ENCODE data around the gene HK1.

The HK1 gene

DNA sequence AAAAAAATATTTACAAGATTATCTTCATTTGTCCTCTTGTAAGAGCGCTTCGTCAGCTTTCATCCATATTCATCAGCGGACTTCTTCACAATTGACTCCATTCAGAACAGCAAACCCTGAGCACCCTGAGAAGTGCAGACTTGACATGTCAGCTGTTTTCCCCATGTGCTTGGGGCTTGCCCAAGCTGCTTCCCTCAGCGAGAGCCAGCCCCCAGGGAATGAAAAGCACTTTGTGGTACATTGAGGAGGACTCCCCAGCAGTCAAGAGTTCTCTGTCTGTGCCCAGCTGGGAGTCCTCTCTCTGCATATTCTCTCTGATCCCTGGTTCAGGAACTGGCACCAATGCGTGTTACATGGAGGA is 35.5 kb upstream of the HK1 start:
- DNase-seq (ENCODE audit: low spot score), result no peak
- no CpG with 5 or more reads among the region's 5 CpGs for WGBS, 2 donors (ENCODE audit: extremely low coverage in 2 of 2, insufficient read length in 2 of 2, insufficient replicate concordance in 1 of 2)

DNA sequence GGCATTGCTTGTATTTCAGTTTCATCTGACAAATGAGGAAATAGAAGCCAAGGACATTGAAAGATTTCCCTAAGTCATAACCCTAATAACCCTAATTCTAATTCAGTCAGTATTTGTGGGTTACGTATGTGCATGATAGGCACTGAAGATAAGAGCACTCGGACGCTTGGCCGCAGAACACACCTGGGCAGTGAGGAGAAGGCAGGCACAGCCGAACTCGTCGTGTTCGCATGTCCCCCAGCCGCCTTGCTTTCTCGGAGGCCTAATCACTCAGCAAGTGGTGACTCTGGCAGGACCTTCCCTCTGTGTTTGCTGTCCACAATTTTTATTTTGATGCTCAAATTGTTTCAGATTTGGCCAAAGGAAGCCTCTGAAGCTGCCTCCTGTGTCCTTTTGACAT is 34.5 kb upstream of the HK1 start:
- H3K4ac ChIP-seq (ENCODE audit: low read length), result no peak overlapping the region
- H2BK12ac ChIP-seq (ENCODE audit: low read length), result no peak overlapping the region
- peaks cover 0 to 19% (median 0%) of the 10 kb centered on the region in 3 experiments for H3K27me3 ChIP-seq (ENCODE audit: control insufficient read depth in 3 of 3, insufficient read depth in 3 of 3, low read depth in 1 of 3, low read length in 3 of 3)
- WGBS, 2 donors (ENCODE audit: extremely low coverage in 2 of 2, insufficient read length in 2 of 2, insufficient replicate concordance in 1 of 2), result no CpG with 5 or more reads among the region's 10 CpGs
- no peaks in the 10 kb centered on the region for H3K9me3 ChIP-seq (replicated peaks in 1 of 2; ENCODE audit: control insufficient read depth in 2 of 2, insufficient read depth in 1 of 2, low read depth in 1 of 2, low read length in 2 of 2)
- no peak overlapping the region for H3K4me2 ChIP-seq (ENCODE audit: insufficient read depth, low read length, poor library complexity, severe bottlenecking)
- no peak overlapping the region for H3K23ac ChIP-seq (ENCODE audit: low read depth, low read length, poor library complexity)
- no peaks in the 10 kb centered on the region for H3K36me3 ChIP-seq (replicated peaks in 1 of 2; ENCODE audit: control insufficient read depth in 2 of 2, insufficient read depth in 2 of 2, low read length in 2 of 2)
- H3K9ac ChIP-seq (ENCODE audit: low read depth, low read length, poor library complexity), result no peak overlapping the region
- no peak overlapping the region for H3K14ac ChIP-seq (ENCODE audit: low read length)
- no peak overlapping the region for H2BK5ac ChIP-seq (ENCODE audit: low read length)
- no peak overlapping the region for H2BK120ac ChIP-seq (ENCODE audit: low read depth, low read length)
- H3K4me3 ChIP-seq (ENCODE audit: low read length in 2 of 2), result no peak overlapping the region
- no peak overlapping the region for H2AFZ ChIP-seq (ENCODE audit: low read length)
- peaks cover 4% of the 10 kb centered on the region in 2 donors for H3K4me1 ChIP-seq (ENCODE audit: control insufficient read depth in 2 of 2, insufficient read depth in 1 of 2, low read depth in 1 of 2, low read length in 2 of 2)
- no peaks in the 10 kb centered on the region for H3K79me1 ChIP-seq (ENCODE audit: low read depth, low read length)
- H2AK5ac ChIP-seq (ENCODE audit: low read depth, low read length), result no peak overlapping the region
- H4K91ac ChIP-seq (ENCODE audit: low read depth, low read length, poor library complexity), result no peak overlapping the region
- no peak overlapping the region for H3K27ac ChIP-seq (replicated peaks; ENCODE audit: low read length)
- H4K8ac ChIP-seq (ENCODE audit: low read depth, low read length), result no peak overlapping the region
- no peak overlapping the region for H3K18ac ChIP-seq (ENCODE audit: low read length)
- DNase-seq (ENCODE audit: low spot score), result no peak
- no peak overlapping the region for H2BK15ac ChIP-seq (ENCODE audit: low read length)

More for the DNA sequence above, 35.5 kb upstream of the HK1 start:
- Histone ChIP-seq H2BK120ac (ENCODE audit: low read depth, low read length) (peak overlapping the region; percentile 64), H3K36me3 (replicated peaks in 1 of 2; ENCODE audit: control insufficient read depth in 2 of 2, insufficient read depth in 2 of 2, low read length in 2 of 2) (no peaks in the 10 kb centered on the region), H3K27me3 (ENCODE audit: control insufficient read depth in 3 of 3, insufficient read depth in 3 of 3, low read depth in 1 of 3, low read length in 3 of 3) (peaks cover 0 to 19% (median 0%) of the 10 kb centered on the region in 3 experiments), H3K9ac (ENCODE audit: low read depth, low read length, poor library complexity) (no peak overlapping the region), H2AFZ (ENCODE audit: low read length) (no peak overlapping the region), H3K14ac (ENCODE audit: low read length) (no peak overlapping the region), H2BK12ac (ENCODE audit: low read length) (no peak overlapping the region), H3K23ac (ENCODE audit: low read depth, low read length, poor library complexity) (no peak overlapping the region), H3K4me2 (ENCODE audit: insufficient read depth, low read length, poor library complexity, severe bottlenecking) (no peak overlapping the region), H3K9me3 (replicated peaks in 1 of 2; ENCODE audit: control insufficient read depth in 2 of 2, insufficient read depth in 1 of 2, low read depth in 1 of 2, low read length in 2 of 2) (no peaks in the 10 kb centered on the region), H2BK5ac (ENCODE audit: low read length) (no peak overlapping the region), H4K91ac (ENCODE audit: low read depth, low read length, poor library complexity) (no peak overlapping the region), H4K8ac (ENCODE audit: low read depth, low read length) (no peak overlapping the region), H3K4ac (ENCODE audit: low read length) (no peak overlapping the region), H3K79me1 (ENCODE audit: low read depth, low read length) (no peaks in the 10 kb centered on the region), H3K4me3 (ENCODE audit: low read length in 2 of 2) (no peak overlapping the region), H2BK15ac (ENCODE audit: low read length) (peak overlapping the region; percentile 5), H3K4me1 (ENCODE audit: control insufficient read depth in 2 of 2, insufficient read depth in 1 of 2, low read depth in 1 of 2, low read length in 2 of 2) (peaks cover 4% of the 10 kb centered on the region in 2 donors), H3K18ac (ENCODE audit: low read length) (peak overlapping the region; percentile 53), H2AK5ac (ENCODE audit: low read depth, low read length) (no peak overlapping the region), H3K27ac (replicated peaks; ENCODE audit: low read length) (no peak overlapping the region)

DNA sequence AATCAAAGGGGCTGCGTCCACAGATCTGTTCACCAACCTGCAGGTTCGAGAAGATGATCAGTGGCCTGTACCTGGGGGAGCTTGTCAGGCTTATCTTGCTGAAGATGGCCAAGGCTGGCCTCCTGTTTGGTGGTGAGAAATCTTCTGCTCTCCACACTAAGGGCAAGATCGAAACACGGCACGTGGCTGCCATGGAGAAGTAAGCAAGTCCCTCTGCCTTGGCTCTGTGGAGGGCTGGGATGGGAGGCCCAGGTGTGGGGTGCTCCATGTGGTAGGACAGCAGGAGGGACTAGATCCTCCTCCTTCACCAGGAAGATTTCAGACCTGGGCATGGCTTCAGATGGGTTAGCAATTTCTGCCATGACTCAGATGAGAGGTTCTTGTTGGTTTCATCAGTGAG is 32.3 kb upstream of the HK1 start:
- DNase-seq (ENCODE audit: low spot score), result no peak
- Histone ChIP-seq H3K79me1 (ENCODE audit: low read depth, low read length) (no peaks in the 10 kb centered on the region), H4K8ac (ENCODE audit: low read depth, low read length) (no peak overlapping the region), H3K4ac (ENCODE audit: low read length) (no peak overlapping the region), H3K14ac (ENCODE audit: low read length) (no peak overlapping the region), H3K36me3 (replicated peaks in 1 of 2; ENCODE audit: control insufficient read depth in 2 of 2, insufficient read depth in 2 of 2, low read length in 2 of 2) (no peaks in the 10 kb centered on the region), H3K9me3 (replicated peaks in 1 of 2; ENCODE audit: control insufficient read depth in 2 of 2, insufficient read depth in 1 of 2, low read depth in 1 of 2, low read length in 2 of 2) (no peaks in the 10 kb centered on the region), H2AFZ (ENCODE audit: low read length) (no peak overlapping the region), H3K27me3 (ENCODE audit: control insufficient read depth in 3 of 3, insufficient read depth in 3 of 3, low read depth in 1 of 3, low read length in 3 of 3) (peaks cover 0 to 20% (median 0%) of the 10 kb centered on the region in 3 experiments), H3K9ac (ENCODE audit: low read depth, low read length, poor library complexity) (no peak overlapping the region), H3K27ac (replicated peaks; ENCODE audit: low read length) (no peak overlapping the region), H3K23ac (ENCODE audit: low read depth, low read length, poor library complexity) (no peak overlapping the region), H3K18ac (ENCODE audit: low read length) (no peak overlapping the region), H3K4me3 (ENCODE audit: low read length in 2 of 2) (no peak overlapping the region), H2BK12ac (ENCODE audit: low read length) (no peak overlapping the region), H2BK5ac (ENCODE audit: low read length) (no peak overlapping the region), H3K4me1 (ENCODE audit: control insufficient read depth in 2 of 2, insufficient read depth in 1 of 2, low read depth in 1 of 2, low read length in 2 of 2) (peaks cover 4% of the 10 kb centered on the region in 2 donors), H2BK120ac (ENCODE audit: low read depth, low read length) (no peak overlapping the region), H2BK15ac (ENCODE audit: low read length) (no peak overlapping the region), H4K91ac (ENCODE audit: low read depth, low read length, poor library complexity) (no peak overlapping the region), H2AK5ac (ENCODE audit: low read depth, low read length) (no peak overlapping the region), H3K4me2 (ENCODE audit: insufficient read depth, low read length, poor library complexity, severe bottlenecking) (no peak overlapping the region)
- no CpG with 5 or more reads among the region's 5 CpGs for WGBS, 2 donors (ENCODE audit: extremely low coverage in 2 of 2, insufficient read length in 2 of 2, insufficient replicate concordance in 1 of 2)

DNA sequence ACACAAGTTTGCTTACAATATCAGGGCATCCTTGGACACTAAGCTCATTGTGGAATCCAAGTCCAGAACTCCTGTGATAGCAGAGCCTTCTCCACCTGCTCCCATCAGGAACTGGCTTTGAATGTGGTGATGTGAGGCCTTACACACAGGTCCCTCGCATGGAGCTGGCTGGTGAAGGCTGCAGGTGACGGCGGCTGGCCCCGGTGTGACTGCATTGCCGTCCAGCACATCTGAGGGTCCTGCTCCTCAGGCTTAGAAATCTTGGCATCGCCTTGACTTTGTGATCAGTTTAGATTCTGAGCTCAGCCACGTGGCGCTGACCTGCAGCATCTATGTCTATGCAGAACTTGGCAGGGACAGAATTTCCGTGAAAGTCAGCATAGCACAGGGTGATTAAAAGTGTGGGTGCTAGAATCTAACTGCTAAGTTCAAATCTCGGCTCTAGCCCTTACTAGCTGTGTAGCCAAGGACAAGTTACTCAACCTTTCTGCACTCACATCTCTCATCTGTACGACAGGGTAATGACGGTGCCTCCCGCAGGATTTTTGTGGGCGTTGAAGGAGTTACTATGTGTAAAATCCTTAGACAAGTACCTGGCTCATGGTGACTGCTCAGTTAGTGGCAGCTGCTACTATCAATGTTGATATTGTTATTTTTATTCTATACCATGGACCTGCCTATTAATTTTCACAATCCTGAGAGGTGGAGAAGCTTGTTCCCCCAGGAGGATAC is 31.5 kb upstream of the HK1 start:
- Histone ChIP-seq H2BK12ac (ENCODE audit: low read length) (no peak overlapping the region), H3K4me3 (ENCODE audit: low read length in 2 of 2) (peak overlapping the region in 1 of 2 donors; percentile 26), H3K4me2 (ENCODE audit: insufficient read depth, low read length, poor library complexity, severe bottlenecking) (no peak overlapping the region), H3K4ac (ENCODE audit: low read length) (no peak overlapping the region), H4K91ac (ENCODE audit: low read depth, low read length, poor library complexity) (no peak overlapping the region), H2AK5ac (ENCODE audit: low read depth, low read length) (no peak overlapping the region), H2BK5ac (ENCODE audit: low read length) (no peak overlapping the region), H3K14ac (ENCODE audit: low read length) (no peak overlapping the region), H3K23ac (ENCODE audit: low read depth, low read length, poor library complexity) (no peak overlapping the region), H2AFZ (ENCODE audit: low read length) (no peak overlapping the region), H4K8ac (ENCODE audit: low read depth, low read length) (peak overlapping the region; percentile 21), H3K36me3 (replicated peaks in 1 of 2; ENCODE audit: control insufficient read depth in 2 of 2, insufficient read depth in 2 of 2, low read length in 2 of 2) (no peaks in the 10 kb centered on the region), H3K18ac (ENCODE audit: low read length) (no peak overlapping the region), H2BK15ac (ENCODE audit: low read length) (no peak overlapping the region), H2BK120ac (ENCODE audit: low read depth, low read length) (no peak overlapping the region), H3K9ac (ENCODE audit: low read depth, low read length, poor library complexity) (no peak overlapping the region), H3K9me3 (replicated peaks in 1 of 2; ENCODE audit: control insufficient read depth in 2 of 2, insufficient read depth in 1 of 2, low read depth in 1 of 2, low read length in 2 of 2) (no peaks in the 10 kb centered on the region), H3K27me3 (ENCODE audit: control insufficient read depth in 3 of 3, insufficient read depth in 3 of 3, low read depth in 1 of 3, low read length in 3 of 3) (peaks cover 0 to 18% (median 0%) of the 10 kb centered on the region in 3 experiments), H3K79me1 (ENCODE audit: low read depth, low read length) (no peaks in the 10 kb centered on the region), H3K4me1 (ENCODE audit: control insufficient read depth in 2 of 2, insufficient read depth in 1 of 2, low read depth in 1 of 2, low read length in 2 of 2) (peaks cover 4% of the 10 kb centered on the region in 2 donors), H3K27ac (replicated peaks; ENCODE audit: low read length) (no peak overlapping the region)
- no peak for DNase-seq (ENCODE audit: low spot score)
- WGBS, 2 donors (ENCODE audit: extremely low coverage in 2 of 2, insufficient read length in 2 of 2, insufficient replicate concordance in 1 of 2), result no CpG with 5 or more reads among the region's 14 CpGs

Data from neuronal stem cell (in vitro differentiated cells).